ENCODE data around the gene NPHS1. TPM values are rescaled to one million over a fixed set of nuclear protein-coding genes. Genes with fewer than 3 reads are reported as not detected.

NPHS1 gene
- total and polyA plus RNA-seq, 2 donors from 2014 or later: 0.25 to 39.7 TPM

GRCh38 chr19:35887197-35887596, 34.9 kb upstream of the NPHS1 start:
- Histone ChIP-seq H3K9me3 (ENCODE audit: control insufficient read depth in 2 of 3, insufficient read depth in 1 of 3, low read length in 3 of 3) (no peaks in the 10 kb centered on the region), H3K36me3 (ENCODE audit: control insufficient read depth in 2 of 3, insufficient read depth in 3 of 3, low read length in 3 of 3) (peaks cover 2 to 17% (median 7%) of the 10 kb centered on the region in 3 donors), H3K4me1 (ENCODE audit: control insufficient read depth in 2 of 3, insufficient read depth in 2 of 3, low read depth in 1 of 3, low read length in 3 of 3) (no peaks in the 10 kb centered on the region), H3K27me3 (ENCODE audit: control insufficient read depth, insufficient read depth, low read length) (no peaks in the 10 kb centered on the region), H3K9ac (ENCODE audit: low read length in 3 of 3) (no peak overlapping the region), H3K4me3 (ENCODE audit: low read length in 3 of 3) (no peak overlapping the region), H3K27ac (ENCODE audit: low read depth in 2 of 2, low read length in 2 of 2) (no peak overlapping the region)
- FAIRE-seq (no peak), DNase-seq (no peak)
- TF ChIP-seq, protein P1, sequence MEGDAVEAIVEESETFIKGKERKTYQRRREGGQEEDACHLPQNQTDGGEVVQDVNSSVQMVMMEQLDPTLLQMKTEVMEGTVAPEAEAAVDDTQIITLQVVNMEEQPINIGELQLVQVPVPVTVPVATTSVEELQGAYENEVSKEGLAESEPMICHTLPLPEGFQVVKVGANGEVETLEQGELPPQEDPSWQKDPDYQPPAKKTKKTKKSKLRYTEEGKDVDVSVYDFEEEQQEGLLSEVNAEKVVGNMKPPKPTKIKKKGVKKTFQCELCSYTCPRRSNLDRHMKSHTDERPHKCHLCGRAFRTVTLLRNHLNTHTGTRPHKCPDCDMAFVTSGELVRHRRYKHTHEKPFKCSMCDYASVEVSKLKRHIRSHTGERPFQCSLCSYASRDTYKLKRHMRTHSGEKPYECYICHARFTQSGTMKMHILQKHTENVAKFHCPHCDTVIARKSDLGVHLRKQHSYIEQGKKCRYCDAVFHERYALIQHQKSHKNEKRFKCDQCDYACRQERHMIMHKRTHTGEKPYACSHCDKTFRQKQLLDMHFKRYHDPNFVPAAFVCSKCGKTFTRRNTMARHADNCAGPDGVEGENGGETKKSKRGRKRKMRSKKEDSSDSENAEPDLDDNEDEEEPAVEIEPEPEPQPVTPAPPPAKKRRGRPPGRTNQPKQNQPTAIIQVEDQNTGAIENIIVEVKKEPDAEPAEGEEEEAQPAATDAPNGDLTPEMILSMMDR (IDR thresholded peaks at IDR 0.05; ENCODE audit: borderline replicate concordance, extremely low read depth, insufficient read depth): no peak
- intact Hi-C loops (cut with DNase I): no loop called here

GRCh38 chr19:35885904-35886303, 33.6 kb upstream of the NPHS1 start:
- H3K27ac ChIP-seq (ENCODE audit: low read depth in 2 of 2, low read length in 2 of 2): no peak overlapping the region
- TF ChIP-seq, protein P1 (IDR thresholded peaks at IDR 0.05; ENCODE audit: borderline replicate concordance, extremely low read depth, insufficient read depth): no peak
- intact Hi-C loops (cut with DNase I): no loop called here
- no peaks in the 10 kb centered on the region for H3K27me3 ChIP-seq (ENCODE audit: control insufficient read depth, insufficient read depth, low read length)
- no peak overlapping the region for H3K4me3 ChIP-seq (ENCODE audit: low read length in 3 of 3)
- H3K4me1 ChIP-seq (ENCODE audit: control insufficient read depth in 2 of 3, insufficient read depth in 2 of 3, low read depth in 1 of 3, low read length in 3 of 3): no peaks in the 10 kb centered on the region
- H3K9me3 ChIP-seq (ENCODE audit: control insufficient read depth in 2 of 3, insufficient read depth in 1 of 3, low read length in 3 of 3): no peaks in the 10 kb centered on the region
- no peak for DNase-seq
- FAIRE-seq: no peak
- peaks cover 2 to 17% (median 7%) of the 10 kb centered on the region in 3 donors for H3K36me3 ChIP-seq (ENCODE audit: control insufficient read depth in 2 of 3, insufficient read depth in 3 of 3, low read length in 3 of 3)
- H3K9ac ChIP-seq (ENCODE audit: low read length in 3 of 3): no peak overlapping the region

DNA sequence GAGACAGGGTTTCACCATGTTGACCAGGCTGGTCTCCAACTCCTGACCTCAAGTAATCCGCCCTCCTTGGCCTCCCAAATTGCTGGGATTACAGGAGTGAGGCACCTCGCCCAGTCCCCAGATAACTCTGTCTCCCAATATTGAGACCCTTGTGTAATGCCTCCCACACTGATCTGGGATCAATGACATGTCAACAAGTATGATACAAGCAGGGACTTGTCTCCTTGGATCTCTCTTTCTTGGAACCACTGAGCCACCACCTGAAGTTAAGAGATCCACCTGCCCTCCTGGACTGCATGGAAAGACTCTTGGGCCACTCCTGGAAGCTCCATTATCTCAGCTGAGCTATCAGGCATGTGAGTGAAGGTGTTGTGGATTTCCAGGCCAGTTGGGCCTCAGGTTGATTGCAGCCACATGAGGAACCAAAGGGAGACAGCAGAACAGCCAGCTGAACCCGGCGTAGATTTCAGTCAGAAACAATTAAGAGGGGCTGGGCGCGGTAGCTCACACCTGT, 33.0 kb upstream of the NPHS1 start:
- intact Hi-C loops (cut with DNase I): no loop called here
- FAIRE-seq: no peak

More for the DNA sequence above, 33.0 kb upstream of the NPHS1 start:
- TF ChIP-seq, protein P1 (IDR thresholded peaks at IDR 0.05; ENCODE audit: borderline replicate concordance, extremely low read depth, insufficient read depth): no peak
- no peak for DNase-seq
- peaks cover 2 to 17% (median 7%) of the 10 kb centered on the region in 3 donors for H3K36me3 ChIP-seq (ENCODE audit: control insufficient read depth in 2 of 3, insufficient read depth in 3 of 3, low read length in 3 of 3)
- no peak overlapping the region for H3K4me3 ChIP-seq (ENCODE audit: low read length in 3 of 3)
- no peak overlapping the region for H3K27ac ChIP-seq (ENCODE audit: low read depth in 2 of 2, low read length in 2 of 2)
- H3K4me1 ChIP-seq (ENCODE audit: control insufficient read depth in 2 of 3, insufficient read depth in 2 of 3, low read depth in 1 of 3, low read length in 3 of 3): no peaks in the 10 kb centered on the region
- H3K27me3 ChIP-seq (ENCODE audit: control insufficient read depth, insufficient read depth, low read length): no peaks in the 10 kb centered on the region
- H3K9me3 ChIP-seq (ENCODE audit: control insufficient read depth in 2 of 3, insufficient read depth in 1 of 3, low read length in 3 of 3): no peaks in the 10 kb centered on the region
- H3K9ac ChIP-seq (ENCODE audit: low read length in 3 of 3): no peak overlapping the region

Data from kidney (tissue), 14 donors.